ENCODE data around the gene SH3TC2.
A peak's percentile ranks its signal among the peaks of the same experiment; 100 is the strongest.

Gene SH3TC2

DNA sequence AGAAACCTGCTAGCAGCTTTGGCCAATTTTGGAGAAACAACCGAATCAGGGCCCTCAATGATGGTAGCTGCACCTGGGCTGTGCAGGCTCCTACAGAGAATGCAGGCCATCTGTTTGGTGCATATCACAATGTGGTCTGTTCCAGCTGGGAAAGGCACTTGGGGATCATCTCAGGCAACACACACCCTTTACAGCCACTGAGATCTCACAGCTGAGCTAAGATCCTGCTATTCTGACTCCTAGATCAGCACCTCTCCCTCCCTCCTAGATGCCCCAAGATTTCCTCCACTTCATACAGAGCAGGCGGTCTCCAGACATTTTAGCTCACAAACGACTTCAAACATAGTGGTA is 100.7 kb downstream of the SH3TC2 start:
- TF ChIP-seq, protein P1, sequence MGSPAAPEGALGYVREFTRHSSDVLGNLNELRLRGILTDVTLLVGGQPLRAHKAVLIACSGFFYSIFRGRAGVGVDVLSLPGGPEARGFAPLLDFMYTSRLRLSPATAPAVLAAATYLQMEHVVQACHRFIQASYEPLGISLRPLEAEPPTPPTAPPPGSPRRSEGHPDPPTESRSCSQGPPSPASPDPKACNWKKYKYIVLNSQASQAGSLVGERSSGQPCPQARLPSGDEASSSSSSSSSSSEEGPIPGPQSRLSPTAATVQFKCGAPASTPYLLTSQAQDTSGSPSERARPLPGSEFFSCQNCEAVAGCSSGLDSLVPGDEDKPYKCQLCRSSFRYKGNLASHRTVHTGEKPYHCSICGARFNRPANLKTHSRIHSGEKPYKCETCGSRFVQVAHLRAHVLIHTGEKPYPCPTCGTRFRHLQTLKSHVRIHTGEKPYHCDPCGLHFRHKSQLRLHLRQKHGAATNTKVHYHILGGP (tag by site-specific recombination; IDR thresholded peaks at IDR 0.05), result no peak
- no peak for TF ChIP-seq ZNF626 (tag by site-specific recombination; IDR thresholded peaks at IDR 0.05)
- no peak for TF ChIP-seq ZFP3 (tag by site-specific recombination; IDR thresholded peaks at IDR 0.05; ENCODE audit: low read depth)
- Histone ChIP-seq H3K4me3 (ENCODE audit: low read depth, low read length) (no peak overlapping the region), H3K36me3 (ENCODE audit: control insufficient read depth in 2 of 2, insufficient read depth in 1 of 2, low read length in 2 of 2) (no peaks in the 10 kb centered on the region), H3K4me1 (ENCODE audit: control insufficient read depth, insufficient read depth, low read length) (no peaks in the 10 kb centered on the region), H3K27ac (ENCODE audit: extremely low read depth, low read depth, low read length) (no peak overlapping the region), H3K9me3 (ENCODE audit: control insufficient read depth, insufficient read depth, low read depth, low read length) (no peaks in the 10 kb centered on the region)
- POLR2A ChIA-PET, result interaction anchor here (1.3 kb wide), 1 partner anchor 9 kb away, joined by 3 read pairs; no protein-coding TSS in a partner anchor
- CTCF ChIA-PET, result interaction anchor here (0.6 to 2.3 kb wide), 11 partner anchors 16 to 294 kb away, joined by 3 to 10 read pairs (median 4); no protein-coding TSS in a partner anchor

DNA sequence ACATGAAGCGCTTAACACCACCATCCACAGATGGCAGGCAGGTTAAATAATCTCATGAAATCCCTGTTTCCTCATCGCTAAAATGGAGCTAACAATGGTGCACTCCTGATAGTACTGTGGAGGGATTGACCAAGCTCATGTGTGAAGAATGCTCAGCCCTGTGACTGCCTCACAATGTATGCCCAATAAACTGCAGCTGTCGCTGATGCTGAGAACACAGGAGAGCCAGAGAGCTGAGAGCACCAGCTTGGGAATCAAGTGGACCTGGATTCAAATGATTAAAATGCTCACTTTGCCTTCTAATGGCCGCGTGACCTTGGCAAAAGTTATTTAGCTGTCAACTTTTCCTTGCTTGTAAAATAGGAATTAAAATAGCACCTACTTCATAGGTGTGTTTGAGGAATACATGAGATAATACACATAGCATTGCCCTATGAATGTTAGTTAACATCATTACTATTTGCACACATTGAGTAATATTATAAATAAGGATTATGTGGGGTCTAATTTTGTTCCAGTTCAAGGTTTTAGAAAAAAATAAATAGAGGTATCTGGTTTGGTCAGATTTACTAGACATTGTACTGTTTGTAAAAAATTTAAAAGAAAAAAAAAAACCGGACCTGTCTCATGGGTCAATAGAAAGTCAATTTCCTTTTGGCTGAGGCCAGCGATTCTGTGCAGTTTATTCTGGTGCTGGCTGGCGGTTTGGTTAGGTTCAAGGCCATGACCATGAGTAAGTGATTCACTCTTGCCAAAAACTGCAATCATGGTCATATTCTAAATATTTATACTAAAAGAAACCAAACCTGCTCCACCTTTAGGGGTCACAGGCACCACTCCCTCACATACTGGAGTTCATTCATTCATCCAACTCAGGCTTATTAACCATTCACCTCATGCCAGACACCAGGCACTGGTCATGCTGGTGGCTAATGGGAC is 101.3 kb downstream of the SH3TC2 start:
- no peaks in the 10 kb centered on the region for H3K4me1 ChIP-seq (ENCODE audit: control insufficient read depth, insufficient read depth, low read length)
- no peaks in the 10 kb centered on the region for H3K36me3 ChIP-seq (ENCODE audit: control insufficient read depth in 2 of 2, insufficient read depth in 1 of 2, low read length in 2 of 2)
- ChIA-PET CTCF (interaction anchor here (0.5 to 2.3 kb wide), 9 partner anchors 50 to 273 kb away, joined by 3 to 10 read pairs (median 4); no protein-coding TSS in a partner anchor), POLR2A (no interaction called here)
- no peak for TF ChIP-seq ZNF510 (tag by site-specific recombination; IDR thresholded peaks at IDR 0.05; ENCODE audit: insufficient replicate concordance)
- TF ChIP-seq ZNF837 (tag by site-specific recombination; IDR thresholded peaks at IDR 0.05), result no peak
- no peak for TF ChIP-seq SP3 (tag by site-specific recombination; IDR thresholded peaks at IDR 0.05)
- TF ChIP-seq KLF17 (tag by site-specific recombination; IDR thresholded peaks at IDR 0.05), result no peak
- TF ChIP-seq ZNF221 (tag by site-specific recombination; IDR thresholded peaks at IDR 0.05; ENCODE audit: borderline replicate concordance), result no peak
- no peak for TF ChIP-seq TCF7L2 (IDR thresholded peaks at IDR 0.05; ENCODE audit: borderline replicate concordance, low read depth, low read length)
- TF ChIP-seq ZNF600 (tag by site-specific recombination; IDR thresholded peaks at IDR 0.05), result no peak
- TF ChIP-seq ZNF311 (tag by site-specific recombination; IDR thresholded peaks at IDR 0.05; ENCODE audit: borderline replicate concordance), result no peak
- TF ChIP-seq BCL11A (tag by site-specific recombination; IDR thresholded peaks at IDR 0.05; ENCODE audit: low read depth), result no peak
- TF ChIP-seq GLIS1 (tag by site-specific recombination; IDR thresholded peaks at IDR 0.05), result no peak
- no peaks in the 10 kb centered on the region for H3K9me3 ChIP-seq (ENCODE audit: control insufficient read depth, insufficient read depth, low read depth, low read length)
- no peak overlapping the region for H3K27ac ChIP-seq (ENCODE audit: extremely low read depth, low read depth, low read length)
- H3K4me3 ChIP-seq (ENCODE audit: low read depth, low read length), result no peak overlapping the region

- POLR2A ChIA-PET, result no interaction called here
- CTCF ChIA-PET, result interaction anchor here (0.7 to 4.8 kb wide), 9 partner anchors 9 to 226 kb away, joined by 3 to 87 read pairs (median 10); no protein-coding TSS in a partner anchor
- H3K4me1 ChIP-seq (ENCODE audit: control insufficient read depth, insufficient read depth, low read length), result no peaks in the 10 kb centered on the region
Observed at GRCh38 chr5:148960070-148960769, 102.6 kb downstream of the SH3TC2 start.

More at GRCh38 chr5:148960070-148960769, 102.6 kb downstream of the SH3TC2 start:
- Histone ChIP-seq H3K27ac (ENCODE audit: extremely low read depth, low read depth, low read length) (no peak overlapping the region), H3K9me3 (ENCODE audit: control insufficient read depth, insufficient read depth, low read depth, low read length) (no peaks in the 10 kb centered on the region), H3K4me3 (ENCODE audit: low read depth, low read length) (no peak overlapping the region), H3K36me3 (ENCODE audit: control insufficient read depth in 2 of 2, insufficient read depth in 1 of 2, low read length in 2 of 2) (no peaks in the 10 kb centered on the region)
- TF ChIP-seq, protein P2, sequence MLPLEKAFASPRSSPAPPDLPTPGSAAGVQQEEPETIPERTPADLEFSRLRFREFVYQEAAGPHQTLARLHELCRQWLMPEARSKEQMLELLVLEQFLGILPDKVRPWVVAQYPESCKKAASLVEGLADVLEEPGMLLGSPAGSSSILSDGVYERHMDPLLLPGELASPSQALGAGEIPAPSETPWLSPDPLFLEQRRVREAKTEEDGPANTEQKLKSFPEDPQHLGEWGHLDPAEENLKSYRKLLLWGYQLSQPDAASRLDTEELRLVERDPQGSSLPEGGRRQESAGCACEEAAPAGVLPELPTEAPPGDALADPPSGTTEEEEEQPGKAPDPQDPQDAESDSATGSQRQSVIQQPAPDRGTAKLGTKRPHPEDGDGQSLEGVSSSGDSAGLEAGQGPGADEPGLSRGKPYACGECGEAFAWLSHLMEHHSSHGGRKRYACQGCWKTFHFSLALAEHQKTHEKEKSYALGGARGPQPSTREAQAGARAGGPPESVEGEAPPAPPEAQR (tag by site-specific recombination; IDR thresholded peaks at IDR 0.05), result no peak
- TF ChIP-seq SCRT2 (tag by site-specific recombination; IDR thresholded peaks at IDR 0.05) (no peak), ZSCAN4 (tag by site-specific recombination; IDR thresholded peaks at IDR 0.05) (peak; percentile 64)
- TF ChIP-seq, protein P3, sequence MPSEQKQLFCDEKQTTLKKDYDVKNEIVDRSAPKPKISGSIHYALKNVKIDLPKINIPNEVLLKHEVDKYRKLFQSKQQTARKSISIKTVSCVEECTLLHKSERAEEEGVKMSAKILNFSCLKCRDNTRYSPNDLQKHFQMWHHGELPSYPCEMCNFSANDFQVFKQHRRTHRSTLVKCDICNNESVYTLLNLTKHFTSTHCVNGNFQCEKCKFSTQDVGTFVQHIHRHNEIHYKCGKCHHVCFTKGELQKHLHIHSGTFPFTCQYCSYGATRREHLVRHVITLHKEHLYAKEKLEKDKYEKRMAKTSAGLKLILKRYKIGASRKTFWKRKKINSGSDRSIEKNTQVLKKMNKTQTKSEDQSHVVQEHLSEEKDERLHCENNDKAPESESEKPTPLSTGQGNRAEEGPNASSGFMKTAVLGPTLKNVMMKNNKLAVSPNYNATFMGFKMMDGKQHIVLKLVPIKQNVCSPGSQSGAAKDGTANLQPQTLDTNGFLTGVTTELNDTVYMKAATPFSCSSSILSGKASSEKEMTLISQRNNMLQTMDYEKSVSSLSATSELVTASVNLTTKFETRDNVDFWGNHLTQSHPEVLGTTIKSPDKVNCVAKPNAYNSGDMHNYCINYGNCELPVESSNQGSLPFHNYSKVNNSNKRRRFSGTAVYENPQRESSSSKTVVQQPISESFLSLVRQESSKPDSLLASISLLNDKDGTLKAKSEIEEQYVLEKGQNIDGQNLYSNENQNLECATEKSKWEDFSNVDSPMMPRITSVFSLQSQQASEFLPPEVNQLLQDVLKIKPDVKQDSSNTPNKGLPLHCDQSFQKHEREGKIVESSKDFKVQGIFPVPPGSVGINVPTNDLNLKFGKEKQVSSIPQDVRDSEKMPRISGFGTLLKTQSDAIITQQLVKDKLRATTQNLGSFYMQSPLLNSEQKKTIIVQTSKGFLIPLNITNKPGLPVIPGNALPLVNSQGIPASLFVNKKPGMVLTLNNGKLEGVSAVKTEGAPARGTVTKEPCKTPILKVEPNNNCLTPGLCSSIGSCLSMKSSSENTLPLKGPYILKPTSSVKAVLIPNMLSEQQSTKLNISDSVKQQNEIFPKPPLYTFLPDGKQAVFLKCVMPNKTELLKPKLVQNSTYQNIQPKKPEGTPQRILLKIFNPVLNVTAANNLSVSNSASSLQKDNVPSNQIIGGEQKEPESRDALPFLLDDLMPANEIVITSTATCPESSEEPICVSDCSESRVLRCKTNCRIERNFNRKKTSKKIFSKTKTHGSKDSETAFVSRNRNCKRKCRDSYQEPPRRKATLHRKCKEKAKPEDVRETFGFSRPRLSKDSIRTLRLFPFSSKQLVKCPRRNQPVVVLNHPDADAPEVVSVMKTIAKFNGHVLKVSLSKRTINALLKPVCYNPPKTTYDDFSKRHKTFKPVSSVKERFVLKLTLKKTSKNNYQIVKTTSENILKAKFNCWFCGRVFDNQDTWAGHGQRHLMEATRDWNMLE (tag by site-specific recombination; conservative IDR thresholded peaks at IDR 0.05; ENCODE audit: low read depth), result no peak

All from HEK293 (cell line).